AG09309 (cell line): ENCODE measurements around the gene LPIN1.

Source experiments
- DNase-seq: peaks from one replicate; pipeline ENCODE4 v3.0.0-alpha.2; 2010; ENCODE audit warnings: low read depth
- H3K4me3 ChIP-seq: 2 replicates; pipeline ENCODE4 v1.5.1; 2011; ENCODE audit warnings: mild to moderate bottlenecking, low read depth, low read length, moderate library complexity; ENCODE audit not compliant: control insufficient read depth
- CTCF ChIP-seq: IDR thresholded peaks from 2 replicates; pipeline ENCODE4 v1.5.1; 2011; ENCODE audit warnings: mild to moderate bottlenecking, low read depth, low read length, inconsistent platforms; ENCODE audit not compliant: insufficient read depth, control insufficient read depth; ENCODE audit errors: missing control alignments

LPIN1 gene

DNA sequence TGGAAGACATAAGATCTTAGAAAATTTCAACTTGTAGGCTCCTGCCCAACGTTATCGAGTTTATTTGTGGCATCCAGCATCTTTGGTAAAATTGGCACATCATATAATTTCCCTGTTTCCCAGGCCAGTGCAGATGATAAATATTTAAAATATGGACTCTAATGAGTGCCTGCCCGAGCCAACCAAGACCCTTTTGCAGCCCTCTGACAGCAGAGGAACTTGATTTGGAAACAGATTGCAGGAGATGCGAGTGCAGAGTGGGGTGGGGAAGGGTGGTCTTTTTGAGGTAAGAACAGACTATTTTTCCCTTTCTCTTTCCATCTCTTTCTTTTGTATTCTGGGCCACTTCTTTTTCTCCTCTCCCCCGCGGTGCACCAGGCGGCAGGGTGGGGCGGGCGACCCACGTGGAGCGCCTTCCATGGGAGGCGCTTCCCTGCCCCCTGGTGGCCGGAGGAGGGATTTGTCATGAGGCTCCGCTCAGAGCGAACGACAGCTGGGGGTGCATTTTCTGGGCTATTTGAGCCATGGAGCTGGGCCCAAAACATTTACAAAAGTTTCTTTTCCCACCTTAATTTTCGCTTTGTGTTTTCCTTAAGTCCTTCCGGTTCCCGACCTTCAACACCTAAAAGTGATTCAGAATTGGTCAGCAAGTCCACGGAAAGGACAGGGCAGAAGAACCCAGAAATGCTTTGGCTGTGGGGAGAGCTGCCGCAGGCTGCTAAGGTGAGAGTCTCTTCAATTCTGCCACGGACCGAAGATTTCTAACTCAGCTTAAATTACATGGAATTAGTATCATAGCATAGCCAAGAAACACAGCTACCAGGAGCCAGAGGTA, 32.7 kb downstream of the LPIN1 start:
- DNase-seq, result no peak
- peak; percentile 94 for TF ChIP-seq CTCF
- no peak overlapping the region for H3K4me3 ChIP-seq

DNA sequence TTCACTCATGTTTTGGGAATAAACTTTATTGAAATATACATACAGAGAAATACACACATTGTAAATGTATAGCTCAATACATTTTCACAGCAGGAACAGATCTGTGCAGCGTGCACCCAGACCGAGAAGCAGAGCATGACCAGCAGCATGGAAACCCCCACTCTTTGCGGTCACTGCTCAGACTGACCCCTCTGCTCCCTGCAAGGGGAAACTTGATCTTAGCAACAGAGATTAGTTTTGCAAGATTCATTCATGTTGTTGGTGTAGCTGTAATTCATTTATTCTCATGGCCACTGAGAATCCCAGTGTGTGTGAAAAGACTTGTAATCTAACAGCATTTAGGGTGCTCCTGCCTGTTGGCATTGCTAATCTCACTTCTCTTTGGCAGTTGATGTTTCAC, 35.2 kb downstream of the LPIN1 start:
- no peak for DNase-seq
- no peak for TF ChIP-seq CTCF
- H3K4me3 ChIP-seq, result no peak overlapping the region

GRCh38 chr2:11784280-11784679, 37.8 kb downstream of the LPIN1 start:
- no peak for DNase-seq
- TF ChIP-seq CTCF, result no peak
- H3K4me3 ChIP-seq, result no peak overlapping the region

GRCh38 chr2:11784747-11785610, 38.5 kb downstream of the LPIN1 start:
- DNase-seq, result no peak
- peak overlapping the region; percentile 37 for H3K4me3 ChIP-seq
- peak; percentile 91 for TF ChIP-seq CTCF

DNA sequence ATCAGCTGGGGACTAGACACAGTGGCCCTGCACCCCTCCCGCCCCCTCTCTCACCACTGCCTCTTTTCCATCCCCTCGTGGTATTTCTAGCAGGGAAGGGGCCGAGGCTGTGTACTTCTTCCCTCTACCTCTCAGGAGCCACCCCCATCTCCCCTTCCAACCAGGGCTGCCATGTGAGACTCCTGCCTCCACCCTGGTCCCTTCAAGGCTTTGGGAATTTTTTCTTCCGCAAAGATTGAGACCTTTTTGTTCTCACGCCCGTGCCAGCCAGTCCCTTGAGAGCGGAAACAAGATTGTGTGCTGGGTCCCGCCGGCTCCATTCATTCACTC, 39.1 kb downstream of the LPIN1 start:
- DNase-seq, result no peak
- H3K4me3 ChIP-seq, result no peak overlapping the region
- no peak for TF ChIP-seq CTCF

DNA sequence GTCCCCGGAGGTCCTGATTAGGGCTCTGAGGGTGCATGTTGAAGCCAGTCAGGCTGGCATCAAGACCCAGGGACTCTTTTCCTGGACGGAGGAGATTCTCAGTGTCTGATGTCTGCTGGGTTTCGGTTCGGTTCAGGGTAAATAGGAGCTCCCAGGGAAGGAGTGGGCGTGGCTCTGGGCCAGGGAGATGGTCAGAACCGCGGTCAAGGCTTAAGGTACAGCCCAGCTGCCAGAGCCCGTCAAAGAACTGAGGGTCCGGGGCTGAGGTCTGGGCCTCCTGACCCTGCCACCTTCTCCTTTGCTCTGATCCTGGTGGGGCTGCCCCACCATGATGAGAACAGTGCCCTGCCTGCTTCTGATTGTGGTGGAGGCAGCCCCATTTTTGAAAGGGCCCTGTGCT, 39.8 kb downstream of the LPIN1 start:
- DNase-seq, result no peak
- H3K4me3 ChIP-seq, result no peak overlapping the region
- no peak for TF ChIP-seq CTCF
